ENCODE measurements around the gene COQ10B.

DNA sequence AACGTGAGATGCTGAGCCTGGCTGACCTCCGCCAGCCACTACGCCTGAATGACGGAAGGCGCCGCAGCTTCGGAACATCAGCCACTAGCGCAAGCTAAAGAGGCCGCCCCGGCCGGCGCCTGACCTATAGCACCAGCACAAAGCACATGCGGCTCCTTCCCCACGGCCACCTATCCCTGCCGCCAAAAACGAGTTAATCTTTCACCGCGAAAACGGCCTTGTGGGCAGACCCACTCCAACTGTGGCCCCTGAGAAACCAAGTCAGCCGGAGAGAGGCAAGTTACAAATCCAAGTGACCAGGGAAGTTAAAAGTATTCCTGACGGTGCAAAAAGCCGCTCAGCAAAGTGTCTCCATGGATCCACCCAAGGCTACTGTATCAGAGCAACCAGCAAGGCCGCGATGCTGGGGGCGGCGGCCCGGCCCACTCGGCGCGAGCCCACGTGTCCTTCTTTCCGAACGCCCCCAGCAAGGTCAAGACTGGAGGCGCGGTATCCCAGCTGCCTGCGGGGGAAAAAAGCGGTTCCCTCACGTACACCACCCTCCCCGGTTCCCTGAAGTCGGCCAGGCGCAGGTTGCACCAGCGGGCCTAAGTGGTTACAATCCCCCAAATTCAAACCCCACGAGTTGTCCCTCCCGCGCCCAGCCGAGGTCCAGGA is 45.7 kb downstream of the COQ10B start:
- TF ChIP-seq, protein P1, sequence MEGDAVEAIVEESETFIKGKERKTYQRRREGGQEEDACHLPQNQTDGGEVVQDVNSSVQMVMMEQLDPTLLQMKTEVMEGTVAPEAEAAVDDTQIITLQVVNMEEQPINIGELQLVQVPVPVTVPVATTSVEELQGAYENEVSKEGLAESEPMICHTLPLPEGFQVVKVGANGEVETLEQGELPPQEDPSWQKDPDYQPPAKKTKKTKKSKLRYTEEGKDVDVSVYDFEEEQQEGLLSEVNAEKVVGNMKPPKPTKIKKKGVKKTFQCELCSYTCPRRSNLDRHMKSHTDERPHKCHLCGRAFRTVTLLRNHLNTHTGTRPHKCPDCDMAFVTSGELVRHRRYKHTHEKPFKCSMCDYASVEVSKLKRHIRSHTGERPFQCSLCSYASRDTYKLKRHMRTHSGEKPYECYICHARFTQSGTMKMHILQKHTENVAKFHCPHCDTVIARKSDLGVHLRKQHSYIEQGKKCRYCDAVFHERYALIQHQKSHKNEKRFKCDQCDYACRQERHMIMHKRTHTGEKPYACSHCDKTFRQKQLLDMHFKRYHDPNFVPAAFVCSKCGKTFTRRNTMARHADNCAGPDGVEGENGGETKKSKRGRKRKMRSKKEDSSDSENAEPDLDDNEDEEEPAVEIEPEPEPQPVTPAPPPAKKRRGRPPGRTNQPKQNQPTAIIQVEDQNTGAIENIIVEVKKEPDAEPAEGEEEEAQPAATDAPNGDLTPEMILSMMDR (IDR thresholded peaks at IDR 0.05): no peak
- TF ChIP-seq POLR2A (IDR thresholded peaks at IDR 0.05): no peak
